ENCODE results near the gene ZNF429. TPM values are rescaled to one million over a fixed set of nuclear protein-coding genes. Genes with fewer than 3 reads are reported as not detected.

The ZNF429 gene
- total RNA-seq: 4.5 and 7.6 TPM in 2 replicates

GRCh38 chr19:21505459-21506451 is at the start of gene ZNF429:
TSS of gene ZNF429 (plus strand) at chr19:21505602. CDS start at chr19:21505772, 170 bp downstream.

Other genes with a start within 250 kb of the ZNF429 start
- 2.5 and 3.4 TPM in 2 replicates for gene ZNF708, start 176.2 kb upstream of the ZNF429 start, total RNA-seq
- gene ZNF738, start 146.6 kb upstream of the ZNF429 start, total RNA-seq: 9.1 and 9.6 TPM in 2 replicates
- gene ZNF493, start 108.5 kb upstream of the ZNF429 start, total RNA-seq: 3.7 and 5.9 TPM in 2 replicates